Gastrocnemius medialis (tissue), 4 donors: ENCODE data around the gene MECP2. TPM values are rescaled to one million over a fixed set of nuclear protein-coding genes. Genes with fewer than 3 reads are reported as not detected.
"Not testable (repeated sequence)": the region's sequence is repeated elsewhere in the genome, so short reads cannot be mapped to it uniquely, and the experiment has no call there.

Experiments used
- ATAC-seq, 2 donors: fragments of 150-250 bp; one replicate each; pipeline ENCODE4 v1.9.1; 2016
- DNase-seq, 2 donors: peaks; one replicate each; pipeline ENCODE4 v3.0.0-alpha.2; 2019
- H3K27ac ChIP-seq, 4 donors: fragments of 200-600 bp; sonication (generic); 1 replicate in 1 of 4; 2 replicates in 3 of 4; pipeline ENCODE4 v1.5.1; 2016 to 2018; ENCODE audit warnings: mild to moderate bottlenecking in 2 of 4, moderate library complexity in 1 of 4
- H3K27me3 ChIP-seq, 3 donors: fragments of 200-600 bp; sonication (generic) in 2 of 3; 1 replicate in 1 of 3; 2 replicates in 2 of 3; pipeline versions ENCODE4 v1.5.1 to v1.6.0; 2016 to 2019; ENCODE audit warnings: mild to moderate bottlenecking in 1 of 3, moderate library complexity in 1 of 3
- H3K36me3 ChIP-seq, 2 donors: fragments of 200-600 bp; sonication (generic) in 1 of 2; one replicate each; pipeline ENCODE4 v1.5.1; 2017 to 2018
- H3K4me1 ChIP-seq, 2 donors: fragments of 200-600 bp; sonication (generic) in 1 of 2; one replicate each; pipeline ENCODE4 v1.5.1; 2016 to 2017; ENCODE audit warnings: mild to moderate bottlenecking in 2 of 2
- H3K4me3 ChIP-seq, 4 donors: fragments of 200-600 bp; sonication (generic) in 3 of 4; 1 replicate in 1 of 4; 2 replicates in 3 of 4; pipeline ENCODE4 v1.5.1; 2016 to 2019; ENCODE audit warnings: mild to moderate bottlenecking in 2 of 4
- H3K9me3 ChIP-seq, 3 donors: fragments of 200-600 bp; sonication (generic) in 2 of 3; 1 replicate in 1 of 3; 2 replicates in 2 of 3; pipeline ENCODE4 v1.5.1; 2016 to 2019
- CTCF ChIP-seq, 5 experiments: fragments of 450-650 bp in 3 of 5; fragments of 200-600 bp in 2 of 5; sonication (generic) in 2 of 5; IDR thresholded peaks in 4 of 5; conservative IDR thresholded peaks in 1 of 5; 1 replicate in 4 of 5; 2 replicates in 1 of 5; pipeline ENCODE4 v1.5.1; 2016 to 2019; ENCODE audit warnings: antibody characterized with exemption in 5 of 5, mild to moderate bottlenecking in 3 of 5, moderate library complexity in 3 of 5
- POLR2A ChIP-seq, 2 donors: fragments of 450-650 bp; IDR thresholded peaks; one replicate each; pipeline ENCODE4 v1.6.1; 2017; ENCODE audit warnings: antibody characterized with exemption in 2 of 2, mild to moderate bottlenecking in 2 of 2, moderate library complexity in 2 of 2
- in situ Hi-C, 4 donors: fragments of 200-750 bp; cut with MboI; loops; one replicate each; pipeline versions ENCODE4 v1.15.0 to v1.8.0; 2017; ENCODE audit warnings: low sequenced_read_pairs in 4 of 4
- intact Hi-C: fragments of 100-400 bp; cut with DNase I; formaldehyde crosslinking; loops from one replicate; pipeline ENCODE4 v1.15.1; 2023; ENCODE audit warnings: low total_unique reads
- total RNA-seq, 4 donors: library from RNA; depleted of rRNA; stranded (reverse); fragments of >200 nt; gene quantifications; one replicate each; pipeline versions ENCODE4 v1.1.0 to v1.2.3, GENCODE V29; 2016

The MECP2 gene
- total RNA-seq, 4 donors from 2014 or later, result 39.0 to 63.2 (median 45.2) TPM

GRCh38 chrX:153983321-153983801, 114.2 kb downstream of the MECP2 start:
- no peaks in the 10 kb centered on the region for H3K4me1 ChIP-seq
- DNase-seq (no peak), ATAC-seq (no peak)
- no peaks in the 10 kb centered on the region for H3K27me3 ChIP-seq
- H3K27ac ChIP-seq, result no peak overlapping the region
- TF ChIP-seq POLR2A (IDR thresholded peaks at IDR 0.05) (no peak), CTCF (IDR thresholded peaks at IDR 0.05 in 4 of 5, conservative IDR thresholded peaks at IDR 0.05 in 1 of 5) (no peak)
- no peaks in the 10 kb centered on the region for H3K9me3 ChIP-seq
- in situ Hi-C loops, result no loop called here
- intact Hi-C loops, result no loop called here
- H3K36me3 ChIP-seq, result no peaks in the 10 kb centered on the region
- H3K4me3 ChIP-seq, result no peak overlapping the region

GRCh38 chrX:153981771-153982533, 115.6 kb downstream of the MECP2 start:
- no peaks in the 10 kb centered on the region for H3K4me1 ChIP-seq
- no peaks in the 10 kb centered on the region for H3K36me3 ChIP-seq
- in situ Hi-C loops (no loop called here), intact Hi-C loops (no loop called here)
- no peaks in the 10 kb centered on the region for H3K27me3 ChIP-seq
- H3K4me3 ChIP-seq, result no peak overlapping the region
- ATAC-seq, result peak in 1 of 2 donors; percentile 39
- H3K9me3 ChIP-seq, result no peaks in the 10 kb centered on the region
- DNase-seq, result peak in 1 of 2 donors; percentile 42
- H3K27ac ChIP-seq, result no peak overlapping the region
- TF ChIP-seq CTCF (IDR thresholded peaks at IDR 0.05 in 4 of 5, conservative IDR thresholded peaks at IDR 0.05 in 1 of 5) (no peak), POLR2A (IDR thresholded peaks at IDR 0.05) (peak in 1 of 2 donors; percentile 17)

- TF ChIP-seq POLR2A (IDR thresholded peaks at IDR 0.05) (no peak), CTCF (IDR thresholded peaks at IDR 0.05 in 4 of 5, conservative IDR thresholded peaks at IDR 0.05 in 1 of 5) (no peak)
- DNase-seq (no peak), ATAC-seq (no peak)
- H3K9me3 ChIP-seq, result no peaks in the 10 kb centered on the region
- no peak overlapping the region for H3K4me3 ChIP-seq
- in situ Hi-C loops (no loop called here), intact Hi-C loops (no loop called here)
- no peaks in the 10 kb centered on the region for H3K4me1 ChIP-seq
- H3K27ac ChIP-seq, result peak overlapping the region in 1 of 4 donors; percentile 34
- H3K36me3 ChIP-seq, result no peaks in the 10 kb centered on the region
- no peaks in the 10 kb centered on the region for H3K27me3 ChIP-seq
These were observed 116.3 kb downstream of the MECP2 start for GRCh38 chrX:153981231-153981630.

GRCh38 chrX:153980394-153980793, 117.1 kb downstream of the MECP2 start:
- intact Hi-C loops, H3K4me1 ChIP-seq, ATAC-seq, in situ Hi-C loops, H3K27me3 ChIP-seq, H3K4me3 ChIP-seq, H3K36me3 ChIP-seq, DNase-seq, H3K9me3 ChIP-seq, H3K27ac ChIP-seq: not testable (repeated sequence)

GRCh38 chrX:153974726-153975286, 122.7 kb downstream of the MECP2 start:
- in situ Hi-C loops (loop anchor here in 3 of 4 donors (25.0 kb wide), 4 partner anchors 87 to 1013 kb away; partner anchors contain the start of genes IDH3G (in 2 of the 3), SRPK3 (in 2 of the 3), SSR4 (in 2 of the 3) and G6PD (in 1 of the 3)), intact Hi-C loops (loop anchor here (10.0 kb wide), 1 partner anchor 400 kb away; the partner anchor contains the start of genes EMD and FLNA)
- Histone ChIP-seq H3K27me3 (no peaks in the 10 kb centered on the region), H3K9me3 (no peaks in the 10 kb centered on the region), H3K27ac (peak overlapping the region; percentile 90 to 99 (median 96)), H3K36me3 (no peaks in the 10 kb centered on the region), H3K4me1 (peaks cover 8 to 17% of the 10 kb centered on the region in 2 donors), H3K4me3 (no peak overlapping the region)
- no peak for TF ChIP-seq CTCF (IDR thresholded peaks at IDR 0.05 in 4 of 5, conservative IDR thresholded peaks at IDR 0.05 in 1 of 5)
- no peak for TF ChIP-seq POLR2A (IDR thresholded peaks at IDR 0.05)
- no peak for ATAC-seq
- DNase-seq, result no peak
